Spleen (tissue), 7 donors: ENCODE results near the gene OGFOD3.
A peak's percentile ranks its signal among the peaks of the same experiment; 100 is the strongest.

Source experiments
- POLR2A ChIP-seq, 3 donors: fragments of 450-650 bp; IDR thresholded peaks; one replicate each; pipeline ENCODE4 v1.5.1; 2017; ENCODE audit warnings: antibody characterized with exemption in 3 of 3, mild to moderate bottlenecking in 1 of 3
- POLR2AphosphoS5 ChIP-seq, 3 donors: sonication (generic); formaldehyde crosslinking; IDR thresholded peaks; one replicate each; pipeline ENCODE4 v1.5.1; 2017; ENCODE audit warnings: antibody characterized with exemption in 3 of 3
- TF ChIP-seq, protein P1 (sequence below), 11 experiments: fragments of 200-600 bp in 7 of 11; fragments of 450-650 bp in 4 of 11; sonication (generic) in 4 of 11; IDR thresholded peaks in 8 of 11; conservative IDR thresholded peaks in 3 of 11; 1 replicate in 7 of 11; 2 replicates in 4 of 11; pipeline versions ENCODE4 v1.4.0 to v1.8.0; 2016 to 2021; ENCODE audit warnings: antibody characterized with exemption in 11 of 11, inconsistent platforms in 4 of 11, mild to moderate bottlenecking in 1 of 11
- donor health status: DM: no; HTN: no; CAD: no; lungs with moderate emphysema.
- donor health status: DM: no; HTN: no; CAD: no.
- donor health status: DM: no; HTN: no; CAD: no.

DNA sequence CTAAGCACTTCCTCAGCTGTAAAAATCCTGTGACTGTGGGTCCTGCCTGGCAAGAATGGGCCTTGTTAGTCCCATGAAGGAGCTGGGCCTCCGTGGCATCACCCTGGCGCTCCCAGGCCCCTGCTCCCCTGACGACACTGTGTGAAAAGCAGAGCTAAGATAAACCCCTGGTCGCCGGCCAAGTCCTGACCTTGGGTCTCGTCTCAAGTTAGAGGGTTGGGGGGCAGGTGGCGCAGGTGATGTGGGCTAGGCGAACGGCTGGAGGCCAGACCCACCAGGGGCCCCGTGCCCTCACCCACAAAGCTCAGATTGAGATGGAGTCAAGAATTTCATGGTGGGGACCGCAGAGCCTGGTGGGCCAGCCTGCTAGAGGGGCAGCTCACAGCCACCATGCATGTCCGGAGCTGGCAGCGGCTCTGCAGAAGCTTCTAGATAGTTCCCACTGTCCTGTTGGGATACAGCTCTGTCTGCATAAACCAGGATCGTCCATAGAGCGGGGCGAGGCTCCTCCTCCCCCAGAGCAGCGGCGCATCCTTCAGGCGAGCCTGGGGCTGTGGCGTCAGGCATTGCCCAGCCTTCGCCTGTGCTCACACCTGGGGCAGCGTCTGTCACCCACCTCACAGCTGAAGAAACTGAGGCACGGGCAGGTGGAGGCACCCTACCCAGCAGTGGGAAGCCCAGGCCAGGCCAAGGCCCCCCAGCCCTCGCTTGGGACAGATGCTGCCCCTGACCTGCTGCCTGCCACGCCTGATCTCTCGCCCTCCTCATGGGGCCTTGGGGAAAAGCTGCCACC, 20.2 kb upstream of the OGFOD3 start:
- TF ChIP-seq POLR2AphosphoS5 (IDR thresholded peaks at IDR 0.05) (peak; percentile 17 to 78 (median 26)), POLR2A (IDR thresholded peaks at IDR 0.05) (no peak)
- TF ChIP-seq, protein P1, sequence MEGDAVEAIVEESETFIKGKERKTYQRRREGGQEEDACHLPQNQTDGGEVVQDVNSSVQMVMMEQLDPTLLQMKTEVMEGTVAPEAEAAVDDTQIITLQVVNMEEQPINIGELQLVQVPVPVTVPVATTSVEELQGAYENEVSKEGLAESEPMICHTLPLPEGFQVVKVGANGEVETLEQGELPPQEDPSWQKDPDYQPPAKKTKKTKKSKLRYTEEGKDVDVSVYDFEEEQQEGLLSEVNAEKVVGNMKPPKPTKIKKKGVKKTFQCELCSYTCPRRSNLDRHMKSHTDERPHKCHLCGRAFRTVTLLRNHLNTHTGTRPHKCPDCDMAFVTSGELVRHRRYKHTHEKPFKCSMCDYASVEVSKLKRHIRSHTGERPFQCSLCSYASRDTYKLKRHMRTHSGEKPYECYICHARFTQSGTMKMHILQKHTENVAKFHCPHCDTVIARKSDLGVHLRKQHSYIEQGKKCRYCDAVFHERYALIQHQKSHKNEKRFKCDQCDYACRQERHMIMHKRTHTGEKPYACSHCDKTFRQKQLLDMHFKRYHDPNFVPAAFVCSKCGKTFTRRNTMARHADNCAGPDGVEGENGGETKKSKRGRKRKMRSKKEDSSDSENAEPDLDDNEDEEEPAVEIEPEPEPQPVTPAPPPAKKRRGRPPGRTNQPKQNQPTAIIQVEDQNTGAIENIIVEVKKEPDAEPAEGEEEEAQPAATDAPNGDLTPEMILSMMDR (IDR thresholded peaks at IDR 0.05 in 8 of 11, conservative IDR thresholded peaks at IDR 0.05 in 3 of 11): no peak
